ENCODE results near the gene SLC22A31. TPM values are rescaled to one million over a fixed set of nuclear protein-coding genes. Genes with fewer than 3 reads are reported as not detected.
"Not testable (repeated sequence)": the region's sequence is repeated elsewhere in the genome, so short reads cannot be mapped to it uniquely, and the experiment has no call there.

Gene SLC22A31
- not detected for total RNA-seq

- no peak for ATAC-seq
Measured at GRCh38 chr16:89200124-89200849, at the start of gene SLC22A31. TSS of gene SLC22A31 (minus strand) at chr16:89200537. CDS start at chr16:89200501, 36 bp downstream.

- ATAC-seq, result no peak
Measured at GRCh38 chr16:89248196-89248982, 48.1 kb upstream of the SLC22A31 start.

- not testable (repeated sequence) for ATAC-seq
Measured at GRCh38 chr16:89247734-89248075, 47.4 kb upstream of the SLC22A31 start.

GRCh38 chr16:89246903-89247733 lies 46.8 kb upstream of the SLC22A31 start:
- ATAC-seq, result peak; percentile 98

- ATAC-seq, result no peak
Measured at GRCh38 chr16:89246383-89246902, 46.1 kb upstream of the SLC22A31 start.

GRCh38 chr16:89244754-89245153 lies 44.4 kb upstream of the SLC22A31 start:
- ATAC-seq, result no peak

- ATAC-seq, result not testable (repeated sequence)
Measured at GRCh38 chr16:89244264-89244663, 43.9 kb upstream of the SLC22A31 start.

- no peak for ATAC-seq
Measured at GRCh38 chr16:89243664-89244063, 43.3 kb upstream of the SLC22A31 start.

GRCh38 chr16:89242795-89243200 lies 42.5 kb upstream of the SLC22A31 start:
- ATAC-seq, result no peak

- ATAC-seq, result peak; percentile 64
Measured at GRCh38 chr16:89241187-89242007, 41.1 kb upstream of the SLC22A31 start.

GRCh38 chr16:89237733-89238132 lies 37.4 kb upstream of the SLC22A31 start:
- ATAC-seq, result no peak

GRCh38 chr16:89233678-89234490 lies 33.5 kb upstream of the SLC22A31 start:
- ATAC-seq, result no peak

GRCh38 chr16:89232107-89232506 lies 31.8 kb upstream of the SLC22A31 start:
- ATAC-seq, result no peak

GRCh38 chr16:89230255-89230654 lies 29.9 kb upstream of the SLC22A31 start:
- no peak for ATAC-seq

- no peak for ATAC-seq
Measured at GRCh38 chr16:89224665-89225064, 24.3 kb upstream of the SLC22A31 start.

GRCh38 chr16:89222931-89223330 lies 22.6 kb upstream of the SLC22A31 start:
- ATAC-seq, result no peak

- ATAC-seq, result no peak
Measured at GRCh38 chr16:89221604-89222003, 21.3 kb upstream of the SLC22A31 start.

GRCh38 chr16:89219365-89219764 lies 19.0 kb upstream of the SLC22A31 start:
- ATAC-seq, result no peak

- peak; percentile 90 for ATAC-seq
Measured at GRCh38 chr16:89217388-89218191, 17.3 kb upstream of the SLC22A31 start, which contains the start of gene ZNF778. TSS of gene ZNF778 (plus strand) at chr16:89217703. CDS start at chr16:89221128, 3,425 bp downstream.

GRCh38 chr16:89217138-89217387 lies 16.7 kb upstream of the SLC22A31 start:
- no peak for ATAC-seq
